Activated CD4-positive, alpha-beta T cell treated with anti-CD3 and anti-CD28 coated beads for 4 hours (primary cell): ENCODE data around the gene ARHGAP4.

Experiments
- DNase-seq, 2 donors: peaks; one replicate each; pipeline ENCODE4 v3.0.0-alpha.2; 2020

Gene ARHGAP4

DNA sequence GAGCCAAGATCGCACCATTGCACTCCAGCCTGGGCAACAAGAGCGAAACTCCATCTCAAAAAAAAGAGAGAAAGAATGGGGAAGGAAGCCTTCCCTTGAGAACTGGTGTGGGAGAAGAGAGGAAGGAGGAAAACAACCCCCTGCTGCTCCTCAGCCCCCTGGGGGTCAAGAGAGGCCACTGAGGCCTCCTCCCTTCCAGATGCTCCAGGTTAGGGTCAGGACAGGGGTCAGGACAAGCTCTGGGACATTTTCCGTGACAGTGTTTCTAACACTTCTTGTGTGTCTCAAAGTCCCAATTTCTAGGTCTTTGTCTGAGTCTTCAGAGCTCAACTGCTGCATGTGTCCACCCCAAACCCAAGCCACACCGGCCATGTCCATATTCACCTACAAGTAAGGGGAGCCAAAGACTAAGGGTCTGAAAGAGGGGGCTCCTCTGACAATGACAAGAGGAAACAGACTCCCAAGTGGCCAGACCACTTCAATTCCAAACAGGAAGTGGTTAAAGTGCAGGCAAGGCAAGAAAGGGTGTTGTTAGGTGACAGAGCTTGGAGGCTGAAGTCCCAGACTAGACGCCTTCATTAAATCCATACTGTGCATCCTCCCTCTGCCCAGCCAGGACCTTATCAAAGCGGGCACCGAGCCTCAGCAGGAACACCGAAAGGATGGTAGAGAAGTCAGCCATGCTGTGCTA is 48.3 kb downstream of the ARHGAP4 start:
- DNase-seq = no peak

DNA sequence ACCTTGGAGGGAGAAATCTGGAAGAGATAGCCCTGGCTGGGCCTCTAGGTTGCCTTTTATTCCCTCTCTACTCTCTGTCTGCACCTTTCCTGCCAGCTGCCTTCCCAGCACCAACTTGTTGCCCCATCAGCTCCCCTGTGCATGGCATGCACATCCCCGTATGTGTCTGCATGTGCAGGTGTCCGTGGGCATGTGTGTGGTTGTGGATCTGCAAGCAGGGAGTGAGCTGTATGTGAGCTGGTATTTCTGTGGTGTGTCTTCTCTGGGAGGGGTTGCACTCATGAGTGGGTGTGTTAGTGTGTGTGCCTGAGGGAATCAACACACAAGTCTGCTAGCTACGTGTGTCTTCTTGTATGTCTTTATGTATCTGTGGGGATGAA is 50.0 kb downstream of the ARHGAP4 start:
- no peak for DNase-seq

DNA sequence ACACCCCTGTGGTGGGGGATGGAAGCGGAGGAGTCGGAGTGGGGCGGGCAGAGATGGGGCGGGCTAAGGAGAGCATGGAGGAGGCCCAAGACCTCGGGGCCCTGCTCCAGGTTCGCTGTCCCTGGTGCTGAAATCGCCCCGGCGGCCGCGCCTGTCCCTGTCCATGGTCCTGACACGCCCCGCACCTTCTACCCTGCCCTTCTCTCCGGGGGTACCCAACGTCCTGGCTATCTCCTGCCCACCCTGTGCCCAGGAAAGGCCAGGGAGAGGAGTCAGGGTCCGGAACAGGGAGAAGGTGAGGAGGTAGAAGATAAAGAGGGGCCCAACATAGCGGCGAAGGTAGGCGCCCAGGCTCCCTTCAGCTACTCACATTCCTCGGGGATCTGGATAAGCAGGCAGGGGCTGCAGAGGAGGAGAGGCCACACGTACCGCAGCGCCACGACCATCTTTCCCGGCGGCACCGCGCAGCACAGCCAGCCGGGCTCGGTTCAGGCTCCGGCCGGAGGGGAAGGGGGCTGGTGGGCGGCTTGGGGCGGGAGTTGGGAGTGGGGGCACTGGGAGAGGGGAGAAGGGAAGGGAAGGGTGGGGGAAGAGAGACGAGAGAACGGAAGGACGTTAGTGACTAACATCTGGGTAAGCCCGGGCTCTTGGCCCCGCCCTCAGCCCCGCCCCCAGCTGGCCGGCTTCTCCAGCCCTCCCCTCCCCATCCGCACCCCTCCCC is 50.5 kb downstream of the ARHGAP4 start:
- DNase-seq = peak; percentile 52 to 59

DNA sequence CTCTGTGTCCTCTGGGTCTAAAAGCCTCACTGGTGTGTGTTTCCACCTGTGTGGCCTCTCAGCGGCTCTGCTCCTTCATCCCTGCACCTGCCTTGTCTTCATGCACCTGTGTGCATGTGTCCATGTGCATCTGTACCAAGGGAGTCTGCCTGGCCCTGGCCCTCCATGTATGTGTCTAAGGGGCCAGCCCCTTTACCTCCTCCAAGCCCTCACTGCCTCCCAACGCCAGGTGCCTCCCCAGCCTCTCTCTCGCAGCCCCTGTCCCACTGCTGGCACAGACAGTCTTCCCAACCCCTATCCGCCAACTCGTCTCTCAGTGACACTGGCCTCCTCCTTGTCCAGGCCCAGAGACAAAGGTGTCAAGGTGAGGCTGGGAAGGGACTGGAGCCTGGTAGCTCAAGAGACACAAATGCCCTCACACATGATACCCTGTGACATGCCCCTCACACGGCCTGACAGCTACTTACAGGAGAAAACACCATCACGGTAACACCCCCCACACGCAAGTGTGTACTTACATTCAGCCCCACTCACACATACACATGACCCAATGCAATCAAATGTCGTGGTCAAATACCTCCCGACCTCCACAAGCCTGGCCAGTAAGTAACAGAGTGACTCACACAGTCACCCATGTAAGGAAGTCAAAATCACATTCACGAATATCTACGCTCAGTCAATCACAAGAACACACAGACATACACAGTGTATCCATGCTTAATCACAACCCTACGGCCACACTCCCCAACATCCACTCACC is 51.5 kb downstream of the ARHGAP4 start:
- DNase-seq = no peak

DNA sequence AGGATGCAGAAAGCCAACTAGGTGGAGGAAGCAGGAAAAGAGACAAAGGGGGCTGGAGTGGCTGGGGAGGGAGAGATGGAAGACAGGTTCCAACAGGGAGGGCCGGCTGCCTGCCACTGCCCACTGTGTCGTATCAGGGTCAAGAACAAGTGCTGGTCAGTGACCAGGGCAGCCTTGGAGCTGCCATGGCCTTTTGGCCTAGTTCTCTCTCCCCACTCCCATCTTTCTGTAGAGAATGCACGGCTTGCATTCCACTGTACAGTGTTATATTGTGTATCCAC is 52.0 kb downstream of the ARHGAP4 start:
- no peak for DNase-seq

DNA sequence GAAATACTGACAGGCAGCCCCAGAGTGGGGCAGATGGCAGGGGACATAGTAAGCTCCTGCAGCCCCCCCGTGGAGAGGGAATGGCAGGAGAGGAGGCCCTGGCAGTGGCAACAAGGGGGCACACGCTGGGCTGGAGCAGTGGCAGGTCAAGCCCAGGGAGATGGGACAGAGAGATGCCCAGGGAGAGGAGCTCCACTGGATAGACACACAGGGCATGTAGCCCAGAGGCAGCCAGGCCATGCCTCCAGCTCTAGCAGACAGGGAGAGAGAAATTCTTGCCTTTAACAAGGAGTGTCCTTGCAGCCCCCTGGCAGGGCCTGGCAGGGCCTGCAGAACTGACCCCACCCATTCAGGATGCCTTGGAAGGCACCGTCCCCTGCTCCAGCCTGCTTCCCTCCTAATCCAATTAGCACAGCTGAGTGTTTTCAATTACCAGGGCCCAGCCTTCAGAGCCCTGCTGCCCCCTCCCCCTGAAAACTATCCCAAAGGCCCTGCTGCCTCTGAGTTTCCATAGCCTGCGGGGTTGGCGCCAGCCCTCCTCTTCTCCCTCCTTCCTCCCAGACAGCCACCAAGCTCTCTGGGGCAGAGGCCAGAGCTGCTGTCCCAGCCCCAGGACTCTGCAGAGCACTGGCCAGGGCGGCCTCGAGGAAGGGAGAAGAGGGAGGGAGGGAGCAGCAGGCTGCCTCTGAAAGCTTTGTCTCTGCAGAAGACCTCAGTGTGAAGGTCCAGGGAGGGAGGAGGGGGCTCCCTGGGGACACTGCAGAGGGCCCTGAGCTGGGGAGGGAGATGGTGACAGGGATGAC is 52.6 kb downstream of the ARHGAP4 start:
- no peak for DNase-seq

DNA sequence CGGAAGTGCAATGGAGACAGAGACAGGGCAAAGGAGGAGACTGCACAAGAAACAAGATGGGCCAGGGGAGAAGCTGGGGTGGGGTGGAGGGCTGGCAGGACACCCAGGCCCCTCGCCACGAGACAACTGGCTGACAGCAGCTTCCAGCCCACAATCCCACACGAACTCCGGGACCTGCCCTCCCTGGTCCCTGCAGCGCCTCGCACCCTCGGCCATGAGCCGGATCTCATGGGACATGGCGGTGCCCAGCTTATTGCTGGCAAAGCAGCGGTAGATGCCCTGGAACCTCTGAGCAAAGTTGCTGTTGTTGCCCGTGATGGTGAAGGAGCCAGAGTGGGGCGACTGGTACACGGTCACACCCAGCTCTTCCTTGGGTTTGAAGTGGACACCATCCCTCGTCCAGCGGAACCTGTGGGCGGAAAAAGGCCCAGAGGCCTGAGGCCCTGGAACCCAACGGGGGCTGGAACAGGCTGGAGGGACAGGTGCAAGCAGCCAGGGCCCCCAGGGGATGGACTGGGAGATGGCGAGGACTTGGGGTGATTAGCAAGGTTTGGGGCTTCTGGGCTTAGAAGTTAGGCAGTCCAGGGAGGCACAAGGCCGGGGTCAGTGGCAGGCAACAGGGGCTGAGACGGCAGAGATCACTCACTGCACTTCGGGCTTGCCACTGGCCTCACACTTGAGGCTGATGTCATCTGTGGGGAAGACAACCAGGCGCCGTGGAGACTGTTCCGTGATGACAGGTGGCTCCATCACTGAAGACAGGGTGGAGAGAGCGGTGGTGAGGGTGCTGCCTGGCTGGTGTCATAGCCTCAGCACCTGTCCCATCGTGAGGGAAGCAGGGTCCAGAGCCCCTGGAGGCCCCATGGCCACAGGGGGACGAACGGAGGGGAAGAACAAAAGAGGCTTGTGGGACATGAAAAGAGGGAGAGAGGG is 53.9 kb downstream of the ARHGAP4 start:
- DNase-seq = no peak

DNA sequence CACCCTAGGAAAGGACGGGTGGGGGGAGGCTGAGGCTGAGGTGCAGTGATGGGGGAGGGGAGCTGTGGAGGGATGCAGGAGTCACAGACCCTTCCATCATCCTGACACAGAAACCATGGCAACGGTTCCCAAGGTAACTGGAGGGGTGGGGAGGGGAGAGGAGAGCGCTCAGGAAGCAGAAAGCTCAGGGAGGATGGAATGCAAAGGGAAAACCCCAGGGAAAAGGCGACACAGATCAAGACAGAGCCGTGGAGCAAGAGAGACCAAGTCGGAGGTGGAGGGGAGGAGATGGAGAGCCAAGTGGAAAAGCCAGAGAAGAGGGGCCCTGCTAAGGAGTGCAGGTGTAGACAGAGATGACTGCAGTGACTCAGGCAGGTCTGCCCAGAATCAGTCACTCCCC is 54.6 kb downstream of the ARHGAP4 start:
- no peak for DNase-seq

DNA sequence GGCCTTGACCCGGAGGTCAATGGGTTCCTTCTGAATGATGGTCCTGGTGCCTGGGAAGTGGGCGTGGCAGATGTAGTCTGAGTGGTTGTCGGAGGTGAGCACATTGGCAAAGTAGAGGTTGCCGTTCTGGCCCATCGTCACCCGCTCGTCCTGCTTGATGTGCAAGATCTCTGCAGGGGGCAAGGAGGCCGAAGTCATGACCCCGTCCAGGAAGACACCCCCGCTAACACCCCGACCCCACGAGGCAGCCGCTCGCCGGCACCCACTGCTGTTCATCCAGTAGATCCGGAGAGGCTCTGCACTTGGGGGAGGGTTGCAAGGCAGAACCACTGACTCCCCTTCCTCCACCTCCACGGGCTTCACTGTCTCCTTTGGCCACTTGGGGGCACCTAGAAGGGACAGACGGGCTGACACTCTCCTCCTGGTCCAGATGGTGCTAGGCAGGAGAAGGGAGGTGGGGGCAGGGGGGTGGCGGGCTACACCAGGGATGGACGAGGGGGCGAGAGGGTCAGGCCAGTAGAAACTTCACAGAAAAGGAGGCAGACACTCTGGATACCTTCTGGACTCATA is 55.2 kb downstream of the ARHGAP4 start:
- DNase-seq = no peak

DNA sequence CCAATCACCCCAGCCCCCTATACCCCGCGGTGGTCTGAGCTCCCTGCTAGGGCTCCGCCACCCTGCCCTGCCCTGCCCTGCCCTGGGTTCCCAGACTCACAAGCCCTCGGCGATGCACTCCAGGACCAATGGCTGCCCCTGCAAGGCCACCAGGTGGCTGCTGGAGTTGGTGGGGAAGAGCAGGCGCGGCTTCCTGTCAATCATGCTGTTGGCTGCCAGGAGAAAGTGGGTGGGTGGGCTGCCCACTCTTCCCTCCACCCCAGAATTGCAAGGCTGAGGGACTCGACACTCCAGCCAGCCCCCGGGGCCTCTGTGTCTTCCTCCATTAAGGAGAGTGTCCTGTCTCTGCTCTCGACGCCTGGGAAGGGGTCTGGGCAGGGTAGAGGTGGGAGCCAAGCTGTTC is 55.8 kb downstream of the ARHGAP4 start:
- no peak for DNase-seq

DNA sequence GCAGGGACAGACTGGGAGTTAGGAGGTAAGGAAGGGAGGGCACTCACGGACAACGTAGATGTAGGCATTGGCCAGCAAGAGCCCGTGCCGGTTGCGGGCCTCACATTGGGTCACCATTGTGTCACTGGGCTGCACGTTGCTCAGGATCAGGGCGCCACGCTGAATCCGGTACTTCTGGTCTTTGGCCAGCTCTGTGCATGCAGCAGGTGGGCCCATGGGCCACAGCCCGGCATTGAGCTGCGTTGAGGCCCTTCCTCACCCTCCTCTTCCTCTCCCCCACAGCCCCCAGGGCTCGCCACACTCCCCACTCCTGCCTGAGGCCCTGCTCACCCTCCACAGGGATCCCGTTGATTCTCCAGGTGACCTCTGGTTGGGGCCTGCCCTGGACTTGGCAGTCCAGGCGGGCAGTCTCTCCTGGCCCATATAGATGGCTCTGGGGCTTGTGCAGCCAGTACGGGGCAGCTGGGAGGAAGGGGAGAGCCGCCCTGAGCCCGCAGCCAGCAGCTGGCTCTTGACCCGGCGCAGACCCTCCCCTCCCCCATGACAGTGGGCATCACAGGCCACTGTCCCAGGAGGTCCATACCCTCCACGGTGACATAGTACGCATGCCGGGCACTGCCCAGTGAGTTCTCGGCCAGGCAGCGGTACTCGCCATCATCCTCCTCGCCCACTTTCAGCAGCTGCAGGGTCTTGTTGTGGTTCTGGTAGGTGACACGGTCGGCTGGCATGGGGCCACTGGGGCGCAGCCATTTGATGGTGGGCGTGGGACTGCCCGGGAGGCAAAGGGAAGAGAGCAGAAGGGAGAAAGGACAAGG is 56.4 kb downstream of the ARHGAP4 start:
- DNase-seq = no peak

DNA sequence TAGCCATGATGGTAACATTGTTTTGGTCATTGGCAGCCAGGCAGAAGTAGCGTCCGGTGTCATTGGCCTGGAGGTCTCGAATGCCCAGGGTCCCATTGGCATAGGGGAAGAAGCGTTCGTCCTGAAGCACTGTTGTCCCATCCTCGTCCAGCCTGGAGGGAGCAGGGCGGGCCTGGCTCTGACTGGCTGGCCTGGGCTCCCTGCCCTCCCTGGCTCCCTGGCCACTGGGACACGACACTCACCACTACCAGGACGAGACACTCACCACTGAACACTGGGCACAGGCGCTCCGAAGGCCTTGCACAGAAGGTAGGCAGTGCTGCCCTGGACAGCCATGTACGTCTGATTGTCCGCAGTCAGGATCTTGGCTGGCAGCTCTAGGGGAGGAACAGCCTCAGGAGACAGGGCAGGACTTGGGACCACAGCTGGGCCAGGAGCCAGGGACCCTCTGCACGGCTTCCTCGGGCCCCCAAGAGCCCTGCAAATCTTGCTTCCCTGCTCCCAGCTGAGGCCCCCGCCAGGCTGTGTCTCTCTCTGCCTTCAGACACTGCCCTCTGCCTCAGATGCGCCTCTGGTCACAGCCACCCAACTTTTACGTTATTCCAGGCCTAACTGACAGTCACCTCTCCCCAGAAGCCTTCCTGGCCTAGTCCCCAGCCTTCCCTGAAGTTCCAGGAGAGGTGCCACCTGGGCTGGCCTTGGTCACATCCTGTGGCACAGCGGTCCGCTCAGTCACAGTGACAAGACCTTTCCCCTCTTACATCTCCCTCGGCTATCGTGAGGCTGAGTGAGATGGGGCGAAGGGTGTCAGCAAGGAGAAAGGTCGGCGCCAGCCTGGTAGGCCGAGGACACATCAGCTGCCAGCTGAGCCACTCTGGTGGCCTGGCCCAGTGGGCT is 57.2 kb downstream of the ARHGAP4 start:
- no peak for DNase-seq

DNA sequence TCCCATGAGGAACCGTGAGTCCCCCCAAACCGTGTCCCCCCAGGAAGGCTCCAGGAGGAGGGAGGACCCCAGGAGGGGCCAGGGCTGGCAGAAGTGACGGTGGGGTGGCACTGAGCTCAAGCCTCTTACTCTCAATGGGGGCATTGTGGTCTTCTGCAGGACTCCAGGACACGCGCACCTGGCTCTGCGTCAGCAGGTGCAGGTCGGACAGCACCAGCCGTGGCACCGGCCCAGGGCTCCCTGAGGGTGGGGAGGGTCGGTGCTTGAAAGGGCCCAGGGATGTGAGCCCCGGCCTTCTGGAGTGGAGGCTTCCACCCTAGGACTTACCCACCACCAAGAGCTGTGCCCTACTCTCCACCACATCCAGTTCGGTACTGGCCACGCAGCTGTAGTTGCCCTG is 58.4 kb downstream of the ARHGAP4 start:
- no peak for DNase-seq

DNA sequence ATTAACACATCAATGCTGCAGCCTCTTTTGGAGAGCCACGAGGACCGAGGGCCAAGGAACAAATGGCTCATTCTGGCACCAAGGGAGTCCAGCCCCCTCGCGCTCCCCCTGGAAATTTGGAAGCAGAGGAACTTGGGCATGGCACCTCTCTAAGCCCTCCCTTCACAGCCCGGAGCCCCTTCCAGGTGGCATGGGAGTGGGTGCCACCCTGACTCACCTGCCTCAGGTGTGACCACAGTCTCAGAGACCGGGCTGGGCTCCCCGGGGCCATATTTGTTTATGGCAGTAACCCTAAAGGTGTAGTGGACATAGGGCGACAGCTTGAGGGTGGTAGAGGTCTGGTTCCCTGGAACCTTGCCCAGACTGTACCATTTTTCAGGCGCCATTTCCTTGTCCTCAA is 58.9 kb downstream of the ARHGAP4 start:
- no peak for DNase-seq

DNA sequence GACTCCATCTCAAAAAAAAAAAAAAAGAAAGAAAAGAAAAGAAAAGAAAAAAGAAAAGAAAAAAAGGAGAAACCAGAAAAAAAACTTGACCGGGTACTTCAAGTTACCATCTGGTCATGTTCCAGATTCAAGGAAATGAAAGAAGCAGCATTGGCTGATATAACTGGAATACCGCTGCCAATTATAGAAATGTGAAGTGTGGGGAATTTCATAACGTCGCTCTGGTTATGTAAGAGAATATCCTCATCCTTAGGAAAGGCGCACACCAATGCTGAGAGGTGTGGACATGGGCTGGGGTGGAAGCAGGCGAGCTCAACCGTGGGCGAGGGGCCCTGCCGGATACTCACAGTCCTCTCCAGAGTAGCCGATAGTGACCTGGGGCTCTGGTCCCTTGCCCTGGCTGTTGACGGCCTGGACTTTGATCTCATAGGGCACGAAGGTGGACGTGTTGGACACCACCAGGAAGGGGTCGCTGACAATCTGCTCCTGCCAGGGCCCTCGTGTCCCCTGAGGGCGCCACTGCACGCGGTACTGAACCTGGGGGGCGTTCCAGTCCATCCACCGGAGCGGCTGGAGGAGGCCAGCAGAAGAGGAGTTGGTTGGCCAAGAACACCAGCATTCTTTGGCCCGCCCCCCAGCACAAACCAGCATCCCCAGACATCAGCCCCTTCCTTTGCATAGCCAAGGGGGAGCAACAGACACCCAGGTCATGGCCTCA is 59.6 kb downstream of the ARHGAP4 start:
- no peak for DNase-seq

DNA sequence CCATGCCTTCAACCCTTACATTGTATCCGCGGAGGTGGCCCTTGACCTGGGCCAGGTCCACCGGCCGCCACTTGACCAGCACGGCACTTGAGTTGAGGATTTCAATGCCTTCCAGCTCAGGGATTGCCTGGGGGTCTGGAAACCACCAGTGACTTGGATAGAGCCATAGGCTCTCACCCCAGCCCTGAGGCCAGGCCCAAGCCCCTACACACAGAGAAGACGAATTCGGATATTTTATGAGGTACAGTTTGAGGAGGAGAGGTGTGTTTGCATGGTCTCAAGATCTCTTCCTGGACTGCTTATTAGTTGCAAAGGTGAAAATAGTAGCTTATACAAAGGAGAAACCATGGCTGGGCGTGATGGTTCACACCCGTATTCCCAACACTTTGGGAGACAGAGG is 60.4 kb downstream of the ARHGAP4 start:
- no peak for DNase-seq

DNA sequence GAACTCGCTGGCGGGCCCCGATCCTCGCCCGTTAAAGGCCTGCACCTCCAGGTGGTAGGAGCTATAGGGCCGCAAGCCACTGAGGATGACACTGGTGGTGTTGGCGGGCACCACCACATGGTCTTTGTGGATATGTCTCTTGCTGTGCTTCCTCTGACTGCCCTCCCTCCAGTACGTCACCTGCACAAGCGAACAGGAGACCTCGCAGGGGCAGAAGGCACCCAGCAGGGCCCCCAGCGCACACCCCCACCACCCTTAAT is 60.8 kb downstream of the ARHGAP4 start:
- DNase-seq = no peak

DNA sequence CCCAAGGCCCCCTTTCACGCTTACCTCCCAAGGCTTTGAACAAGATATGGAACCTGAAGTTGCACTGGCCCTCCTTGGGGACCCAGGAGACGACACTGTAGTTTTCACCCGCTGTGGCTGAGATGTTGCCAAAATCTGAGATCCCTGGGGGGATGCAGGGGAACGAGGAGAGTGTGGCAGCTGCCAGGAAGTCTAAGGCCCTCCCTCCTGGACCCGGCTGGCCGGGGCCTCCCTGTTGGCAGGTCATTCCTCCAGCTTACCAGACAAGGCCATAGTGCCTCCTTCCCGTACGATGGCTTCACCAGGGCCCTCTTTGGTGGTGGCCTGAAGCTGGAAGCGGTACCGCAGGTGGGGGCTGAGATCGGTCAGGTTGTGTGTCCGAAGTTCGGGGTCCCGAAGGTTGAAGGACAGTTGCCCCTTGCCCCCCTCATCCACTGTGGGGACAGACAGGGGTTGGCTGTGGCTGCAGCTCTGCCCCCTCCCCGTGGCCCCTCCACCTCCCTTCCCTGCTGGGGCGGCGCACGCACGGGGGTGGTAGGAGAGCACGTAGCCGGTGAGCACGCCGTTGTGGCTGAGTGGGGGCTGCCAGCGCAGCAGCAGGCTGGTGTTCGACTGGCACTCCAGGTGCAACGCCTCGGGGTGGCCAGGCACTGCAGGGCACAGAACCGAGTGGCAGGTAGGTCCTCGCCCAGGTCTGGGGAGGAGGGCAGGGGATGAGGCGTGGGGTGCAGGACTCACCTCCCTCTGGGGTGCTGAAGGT is 61.3 kb downstream of the ARHGAP4 start:
- no peak for DNase-seq

DNA sequence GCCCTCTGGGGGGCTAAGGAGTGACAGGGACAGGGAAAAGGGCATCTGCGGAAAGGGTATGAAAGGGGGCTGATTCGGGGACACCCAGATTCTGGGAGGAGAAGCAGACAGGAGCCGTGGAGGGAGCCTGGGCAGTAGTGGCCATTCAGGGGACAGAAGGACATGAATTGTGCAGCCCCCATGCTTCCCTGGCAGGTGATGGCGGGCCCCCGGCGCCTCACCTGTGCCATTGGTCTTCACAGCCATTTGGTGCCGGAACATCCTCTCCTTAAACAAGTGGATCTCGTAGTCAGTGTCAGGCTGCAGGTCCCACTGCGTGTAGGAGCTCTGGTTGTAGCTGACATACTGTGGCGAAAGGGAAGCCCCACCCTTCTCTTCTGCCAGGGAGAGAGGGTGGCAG is 62.0 kb downstream of the ARHGAP4 start:
- DNase-seq = no peak
